ENCODE data around the gene FBXL15.

Gene FBXL15

GRCh38 chr10:102402512-102402896, 18.1 kb upstream of the FBXL15 start:
- 0 out of 2 replicates have a peak, but pooled peaks cover 4% of the 10 kb centered on the region for H4K20me1 ChIP-seq (ENCODE audit: control insufficient read depth, insufficient read depth, low read depth, low read length)
- peaks cover 3% of the 10 kb centered on the region; the same call in 1 of the 2 replicates for H3K36me3 ChIP-seq (ENCODE audit: control insufficient read depth, low read length)
- TF ChIP-seq CTCF (IDR thresholded peaks at IDR 0.05; ENCODE audit: low read depth, low read length, poor library complexity, severe bottlenecking) = no peak
- no peak for TF ChIP-seq EZH2phosphoT487 (IDR thresholded peaks at IDR 0.05; ENCODE audit: borderline replicate concordance, low read length)
- H3K27ac ChIP-seq (ENCODE audit: low read depth, low read length) = no peak overlapping the region
- peaks cover 19% of the 10 kb centered on the region for H3K4me1 ChIP-seq (ENCODE audit: control insufficient read depth, low read length)
- no peaks in the 10 kb centered on the region for H3K9me3 ChIP-seq (ENCODE audit: control insufficient read depth, insufficient read depth, low read length)
- H3F3A ChIP-seq (ENCODE audit: control insufficient read depth, insufficient read depth) = 0 out of 2 replicates have a peak, but pooled peaks cover 2% of the 10 kb centered on the region
- H3K9me2 ChIP-seq (replicated peaks; ENCODE audit: control insufficient read depth, low read length) = no peaks in the 10 kb centered on the region
- H3K4me2 ChIP-seq (ENCODE audit: low read length) = no peak overlapping the region
- no peak overlapping the region for H3K4me3 ChIP-seq (ENCODE audit: low read length)
- H3K27me3 ChIP-seq (ENCODE audit: control insufficient read depth, low read length) = peaks cover 5% of the 10 kb centered on the region
- no peaks in the 10 kb centered on the region for H3K79me2 ChIP-seq (ENCODE audit: control insufficient read depth, low read length)

DNA sequence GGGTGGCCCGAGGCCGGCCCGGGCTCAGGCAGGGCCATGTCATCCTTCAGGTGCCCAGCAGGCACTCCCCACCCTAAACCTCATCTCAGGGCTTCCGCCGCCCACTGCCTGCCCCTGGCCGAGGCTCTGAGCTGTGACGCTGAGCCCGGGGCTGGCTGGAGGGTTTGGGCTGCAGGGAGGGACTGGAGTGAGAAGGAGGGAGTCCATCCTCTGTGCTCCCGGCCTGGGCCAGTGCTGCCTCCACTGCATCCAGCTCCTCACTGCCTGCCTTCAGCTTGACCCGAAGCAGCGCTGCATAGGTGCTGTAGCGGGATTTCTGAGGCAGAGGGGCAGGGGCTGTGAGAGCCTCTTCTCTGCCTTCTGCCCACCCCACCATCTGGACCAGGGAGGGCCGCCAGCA, 17.5 kb upstream of the FBXL15 start:
- H4K20me1 ChIP-seq (ENCODE audit: control insufficient read depth, insufficient read depth, low read depth, low read length) = 0 out of 2 replicates have a peak, but pooled peaks cover 4% of the 10 kb centered on the region
- H3K27me3 ChIP-seq (ENCODE audit: control insufficient read depth, low read length) = peaks cover 11% of the 10 kb centered on the region
- H3K27ac ChIP-seq (ENCODE audit: low read depth, low read length) = no peak overlapping the region
- no peaks in the 10 kb centered on the region for H3K79me2 ChIP-seq (ENCODE audit: control insufficient read depth, low read length)
- H3K4me3 ChIP-seq (ENCODE audit: low read length) = no peak overlapping the region
- H3K4me2 ChIP-seq (ENCODE audit: low read length) = no peak overlapping the region
- peaks cover 3% of the 10 kb centered on the region; the same call in 1 of the 2 replicates for H3K36me3 ChIP-seq (ENCODE audit: control insufficient read depth, low read length)
- peaks cover 19% of the 10 kb centered on the region for H3K4me1 ChIP-seq (ENCODE audit: control insufficient read depth, low read length)
- no peaks in the 10 kb centered on the region for H3K9me3 ChIP-seq (ENCODE audit: control insufficient read depth, insufficient read depth, low read length)
- H3K9me2 ChIP-seq (replicated peaks; ENCODE audit: control insufficient read depth, low read length) = no peaks in the 10 kb centered on the region
- H3F3A ChIP-seq (ENCODE audit: control insufficient read depth, insufficient read depth) = no peaks in the 10 kb centered on the region
- no peak for TF ChIP-seq EZH2phosphoT487 (IDR thresholded peaks at IDR 0.05; ENCODE audit: borderline replicate concordance, low read length)
- no peak for TF ChIP-seq CTCF (IDR thresholded peaks at IDR 0.05; ENCODE audit: low read depth, low read length, poor library complexity, severe bottlenecking)

- Histone ChIP-seq H3F3A (ENCODE audit: control insufficient read depth, insufficient read depth) (no peaks in the 10 kb centered on the region), H3K4me2 (ENCODE audit: low read length) (no peak overlapping the region), H3K79me2 (ENCODE audit: control insufficient read depth, low read length) (no peaks in the 10 kb centered on the region), H3K4me1 (ENCODE audit: control insufficient read depth, low read length) (peaks cover 11% of the 10 kb centered on the region), H3K9me2 (replicated peaks; ENCODE audit: control insufficient read depth, low read length) (no peaks in the 10 kb centered on the region), H3K9me3 (ENCODE audit: control insufficient read depth, insufficient read depth, low read length) (no peaks in the 10 kb centered on the region), H3K4me3 (ENCODE audit: low read length) (no peak overlapping the region), H3K36me3 (ENCODE audit: control insufficient read depth, low read length) (peaks cover 3% of the 10 kb centered on the region; the same call in 1 of the 2 replicates), H3K27ac (ENCODE audit: low read depth, low read length) (no peak overlapping the region), H3K27me3 (ENCODE audit: control insufficient read depth, low read length) (peaks cover 23% of the 10 kb centered on the region), H4K20me1 (ENCODE audit: control insufficient read depth, insufficient read depth, low read depth, low read length) (0 out of 2 replicates have a peak, but pooled peaks cover 4% of the 10 kb centered on the region)
- TF ChIP-seq CTCF (IDR thresholded peaks at IDR 0.05; ENCODE audit: low read depth, low read length, poor library complexity, severe bottlenecking) (no peak), EZH2phosphoT487 (IDR thresholded peaks at IDR 0.05; ENCODE audit: borderline replicate concordance, low read length) (no peak)
Measured at GRCh38 chr10:102404361-102405107, 16.1 kb upstream of the FBXL15 start.
